ENCODE data around the gene ROS1.
"Not testable (repeated sequence)": the region's sequence is repeated elsewhere in the genome, so short reads cannot be mapped to it uniquely, and the experiment has no call there.

ROS1 gene

GRCh38 chr6:117375446-117375845 lies 50.3 kb downstream of the ROS1 start:
- DNase-seq: no peak

GRCh38 chr6:117373211-117373813 lies 52.4 kb downstream of the ROS1 start:
- no peak for DNase-seq

- not testable (repeated sequence) for DNase-seq
Observed at GRCh38 chr6:117372289-117372688, 53.5 kb downstream of the ROS1 start.

GRCh38 chr6:117371492-117371891 lies 54.2 kb downstream of the ROS1 start:
- DNase-seq: no peak

GRCh38 chr6:117359581-117359980 lies 66.2 kb downstream of the ROS1 start:
- DNase-seq: no peak

GRCh38 chr6:117354671-117355070 lies 71.1 kb downstream of the ROS1 start:
- no peak for DNase-seq

- no peak for DNase-seq
Observed at GRCh38 chr6:117352466-117353081, 73.2 kb downstream of the ROS1 start.

GRCh38 chr6:117351521-117351920 lies 74.2 kb downstream of the ROS1 start:
- DNase-seq: no peak

- no peak for DNase-seq
Observed at GRCh38 chr6:117346142-117346930, 79.4 kb downstream of the ROS1 start.

GRCh38 chr6:117345292-117345610 lies 80.5 kb downstream of the ROS1 start:
- DNase-seq: no peak

GRCh38 chr6:117344444-117345291 lies 81.1 kb downstream of the ROS1 start:
- DNase-seq: no peak

- DNase-seq: no peak
Observed at GRCh38 chr6:117338567-117338966, 87.2 kb downstream of the ROS1 start.

- no peak for DNase-seq
Observed at GRCh38 chr6:117329926-117330325, 95.8 kb downstream of the ROS1 start.

GRCh38 chr6:117328500-117328899 lies 97.2 kb downstream of the ROS1 start:
- no peak for DNase-seq

- no peak for DNase-seq
Observed at GRCh38 chr6:117328005-117328389, 97.7 kb downstream of the ROS1 start.

- no peak for DNase-seq
Observed at GRCh38 chr6:117327149-117328004, 98.4 kb downstream of the ROS1 start.

- no peak for DNase-seq
Observed at GRCh38 chr6:117326396-117326795, 99.3 kb downstream of the ROS1 start.

- DNase-seq: no peak
Observed at GRCh38 chr6:117317261-117317660, 108.5 kb downstream of the ROS1 start.

- DNase-seq: no peak
Observed at GRCh38 chr6:117311726-117312125, 114.0 kb downstream of the ROS1 start.

- no peak for DNase-seq
Observed at GRCh38 chr6:117311310-117311709, 114.4 kb downstream of the ROS1 start.

- no peak for DNase-seq
Observed at GRCh38 chr6:117309611-117310010, 116.1 kb downstream of the ROS1 start.

GRCh38 chr6:117309069-117309468 lies 116.7 kb downstream of the ROS1 start:
- DNase-seq: no peak

Measured in right hindlimb (tissue), 1 donor.